IMR-90 (cell line): ENCODE data around the gene H1-8. TPM values are rescaled to one million over a fixed set of nuclear protein-coding genes. Genes with fewer than 3 reads are reported as not detected.

Experiments used
- ATAC-seq: fragments of 200-7000 bp; cut with Tn5 transposase; 2 replicates; pipeline ENCODE4 v1.9.1; 2020; ENCODE audit warnings: low read depth, mild to moderate bottlenecking, moderate library complexity
- BruUV-seq: library from RNA; stranded (reverse); fragments of 400-500 nt; replicated peaks from 2 replicates; lab custom pipeline; 2021; lab: Mats Ljungman, UMichigan
- CTCF ChIA-PET: fragments of 300-600 bp; formaldehyde crosslinking; extraction: SDS; loops from one replicate; lab custom pipeline; 2021; ENCODE audit warnings: antibody characterized with exemption; lab: Yijun Ruan, JAX
- POLR2A ChIA-PET: fragments of 300-600 bp; sonication (Branson Sonifier 250); formaldehyde crosslinking; loops from one replicate; lab custom pipeline; 2022; ENCODE audit warnings: antibody characterized with exemption; ENCODE audit not compliant: unreplicated experiment; lab: Charles Lee
- DNase-seq: peaks from one replicate; pipeline ENCODE4 v3.0.0; 2013
- H2AFZ ChIP-seq: replicated peaks from 2 replicates; pipeline ENCODE3; 2013; ENCODE audit warnings: low read length, mild to moderate bottlenecking; ENCODE audit not compliant: poor library complexity
- H2AK5ac ChIP-seq: 2 replicates; pipeline ENCODE4 v1.6.1; 2013; ENCODE audit warnings: low read depth, low read length, inconsistent platforms
- H2AK9ac ChIP-seq: replicated peaks from 2 replicates; pipeline ENCODE3; 2013; ENCODE audit warnings: mild to moderate bottlenecking, low read depth, low read length, moderate library complexity; ENCODE audit not compliant: poor library complexity
- H2BK120ac ChIP-seq: 2 replicates; pipeline ENCODE4 v1.6.1; 2013; ENCODE audit warnings: low read depth, low read length, inconsistent platforms
- H2BK15ac ChIP-seq: 3 replicates; pipeline ENCODE4 v1.6.1; 2013; ENCODE audit warnings: low read depth, low read length, inconsistent platforms
- H2BK20ac ChIP-seq: 2 replicates; pipeline ENCODE4 v1.6.1; 2013; ENCODE audit warnings: low read depth, mild to moderate bottlenecking, inconsistent platforms, low read length, moderate library complexity
- H2BK5ac ChIP-seq: 2 replicates; pipeline ENCODE4 v1.6.1; 2013; ENCODE audit warnings: mild to moderate bottlenecking, low read depth, low read length, inconsistent platforms; ENCODE audit not compliant: poor library complexity, severe bottlenecking
- H3K14ac ChIP-seq: replicated peaks from 2 replicates; pipeline ENCODE4 v1.6.1; 2013; ENCODE audit warnings: low read depth, low read length, inconsistent platforms
- H3K18ac ChIP-seq: 2 replicates; pipeline ENCODE4 v1.6.1; 2013; ENCODE audit warnings: low read depth, low read length, control low read depth
- H3K23ac ChIP-seq: 2 replicates; pipeline ENCODE4 v1.6.1; 2013; ENCODE audit warnings: low read depth, low read length, inconsistent platforms
- H3K27ac ChIP-seq: 2 replicates; pipeline ENCODE4 v1.5.1; 2013; ENCODE audit warnings: mild to moderate bottlenecking, control low read depth, low read length; ENCODE audit not compliant: insufficient read depth
- H3K27me3 ChIP-seq: 2 replicates; pipeline ENCODE4 v1.6.1; 2013; ENCODE audit warnings: low read length; ENCODE audit not compliant: control insufficient read depth, insufficient read depth
- H3K36me3 ChIP-seq: 2 replicates; pipeline ENCODE4 v1.6.1; 2013; ENCODE audit warnings: low read length, mixed read lengths; ENCODE audit not compliant: control insufficient read depth, insufficient read depth
- H3K4ac ChIP-seq: 2 replicates; pipeline ENCODE4 v1.6.1; 2013; ENCODE audit warnings: low read depth, low read length, inconsistent platforms
- H3K4me1 ChIP-seq: 2 replicates; pipeline ENCODE4 v1.6.1; 2013; ENCODE audit warnings: low read length, mixed read lengths; ENCODE audit not compliant: control insufficient read depth, insufficient read depth
- H3K4me2 ChIP-seq: 2 replicates; pipeline ENCODE4 v1.6.1; 2013; ENCODE audit warnings: low read depth, mild to moderate bottlenecking, control low read depth, low read length, moderate library complexity
- H3K4me3 ChIP-seq: 2 replicates; pipeline ENCODE4 v1.5.1; 2013; ENCODE audit warnings: low read depth, mild to moderate bottlenecking, control low read depth, low read length, moderate library complexity; ENCODE audit not compliant: insufficient read depth
- H3K56ac ChIP-seq: 2 replicates; pipeline ENCODE4 v1.6.1; 2013; ENCODE audit warnings: low read length, inconsistent platforms; ENCODE audit not compliant: insufficient read depth; ENCODE audit errors: extremely low read depth
- H3K79me1 ChIP-seq, 2 experiments: 2 replicates each; pipeline ENCODE4 v1.6.1; 2013; ENCODE audit warnings: low read length in 2 of 2, inconsistent platforms in 1 of 2, low read depth in 1 of 2
- H3K9ac ChIP-seq: 2 replicates; pipeline ENCODE4 v1.6.1; 2013; ENCODE audit warnings: low read depth, low read length, control low read depth
- H3K9me1 ChIP-seq: 2 replicates; pipeline ENCODE4 v1.6.1; 2013; ENCODE audit warnings: low read length, inconsistent platforms; ENCODE audit not compliant: insufficient read depth
- H3K9me3 ChIP-seq: 2 replicates; pipeline ENCODE4 v1.6.1; 2013; ENCODE audit warnings: low read length; ENCODE audit not compliant: control insufficient read depth, insufficient read depth
- H4K20me1 ChIP-seq: 2 replicates; pipeline ENCODE4 v1.6.1; 2013; ENCODE audit warnings: low read length, inconsistent platforms; ENCODE audit not compliant: insufficient read depth
- H4K5ac ChIP-seq: 2 replicates; pipeline ENCODE4 v1.6.1; 2013; ENCODE audit warnings: mild to moderate bottlenecking, low read depth, low read length, control low read depth
- H4K8ac ChIP-seq, 2 experiments: 2 replicates each; pipeline ENCODE4 v1.6.1; 2013; ENCODE audit warnings: low read depth in 2 of 2, low read length in 2 of 2, control low read depth in 1 of 2, inconsistent platforms in 1 of 2
- H4K91ac ChIP-seq: 2 replicates; pipeline ENCODE4 v1.6.1; 2013; ENCODE audit warnings: low read depth, low read length, inconsistent platforms; ENCODE audit not compliant: insufficient read depth
- CHD1 ChIP-seq: IDR thresholded peaks from 2 replicates; pipeline ENCODE4 v1.6.1; 2012; ENCODE audit warnings: low read depth, low read length, improper control_type of control experiment
- MAZ ChIP-seq: IDR thresholded peaks from 2 replicates; pipeline ENCODE4 v1.6.1; 2012; ENCODE audit warnings: low read depth, mild to moderate bottlenecking, low read length, improper control_type of control experiment, moderate library complexity, borderline replicate concordance
- RAD21 ChIP-seq: IDR thresholded peaks from 2 replicates; pipeline ENCODE4 v1.6.1; 2012; ENCODE audit warnings: low read length, improper control_type of control experiment
- WGBS, 2 experiments: methylation state at CpG; one replicate each; pipeline versions ENCODE4 v1.1.5 to v1.1.7; 2013; ENCODE audit warnings: missing lambda C conversion rate in 2 of 2; ENCODE audit not compliant: insufficient read length in 1 of 2; ENCODE audit errors: extremely low coverage in 2 of 2; 5-methylcytosine and 5-hydroxymethylcytosine counted together
- dilution Hi-C: fragments of 300-500 bp; cut with HindIII; formaldehyde crosslinking; loops from one replicate; pipeline ENCODE4 v1.14.3; 2018; ENCODE audit warnings: low sequenced_read_pairs; ENCODE audit not compliant: unreplicated experiment
- in situ Hi-C: fragments of 300-500 bp; cut with MboI; formaldehyde crosslinking; loops from 3 replicates; pipeline ENCODE4 v1.14.3; 2019; ENCODE audit warnings: low sequenced_read_pairs, inconsistent platforms, mixed read lengths
- intact Hi-C: fragments of 100-400 bp; cut with micrococcal nuclease; formaldehyde crosslinking; loops from 2 replicates; pipeline ENCODE4 v1.10.0; 2022
- polyA plus RNA-seq, 3 experiments: library from polyadenylated mRNA; depleted of rRNA; stranded (reverse); fragments of >200 nt; gene quantifications; 2 replicates each; pipeline ENCODE4 v1.2.3, GENCODE V29; 2012; ENCODE audit warnings: low replicate concordance in 1 of 3
- total RNA-seq: library from RNA; depleted of rRNA; stranded (reverse); fragments of >200 nt; gene quantifications from 2 replicates; pipeline ENCODE4 v1.2.3, GENCODE V29; 2012

Gene H1-8
- total and polyA plus RNA-seq, 2 of the 4 experiments (the other 2 are of a cell fraction) = not detected

DNA sequence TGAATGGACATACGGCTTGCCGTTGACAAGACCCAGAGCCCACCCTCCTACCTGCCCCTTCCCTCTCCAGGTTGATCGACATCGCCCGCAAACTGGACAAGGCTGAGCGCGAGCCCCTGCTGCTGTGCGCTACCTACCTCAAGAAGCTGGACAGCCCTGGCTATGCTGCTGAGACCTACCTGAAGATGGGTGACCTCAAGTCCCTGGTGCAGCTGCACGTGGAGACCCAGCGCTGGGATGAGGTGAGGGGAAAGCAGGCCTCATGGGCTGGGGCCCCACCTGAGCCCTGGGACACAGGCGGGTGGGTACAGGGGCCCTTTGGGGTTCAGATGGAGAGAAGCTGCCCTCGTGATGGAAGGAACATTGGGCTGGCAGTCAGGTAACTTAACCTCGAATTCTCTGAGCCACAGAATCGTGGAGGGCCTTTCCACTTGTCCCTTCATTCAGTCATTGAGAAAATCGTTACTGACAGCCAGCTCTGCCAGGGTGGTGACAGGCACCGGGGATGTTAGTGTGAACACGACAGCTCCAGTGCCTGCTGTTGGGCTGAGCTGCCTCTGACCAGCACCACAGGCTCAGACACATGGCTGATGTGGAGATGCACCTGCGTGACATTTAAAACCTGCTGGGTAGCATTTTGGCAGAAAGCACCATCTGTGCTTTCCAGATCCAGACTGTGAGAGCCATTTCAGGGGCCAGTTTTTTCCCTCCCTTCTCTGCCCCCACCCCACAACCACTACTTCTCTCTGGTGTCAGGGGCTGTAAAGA, 40.1 kb upstream of the H1-8 start:
- no peak overlapping the region for H2AK5ac ChIP-seq
- no peak overlapping the region for H3K4ac ChIP-seq
- no peak overlapping the region for H3K27ac ChIP-seq
- DNase-seq = no peak
- H4K8ac ChIP-seq = no peak overlapping the region
- no peak overlapping the region for H2BK120ac ChIP-seq
- H2AK9ac ChIP-seq = no peak overlapping the region
- no peak overlapping the region for H2BK20ac ChIP-seq
- H4K20me1 ChIP-seq = no peaks in the 10 kb centered on the region
- H4K5ac ChIP-seq = no peak overlapping the region
- peaks cover 13% of the 10 kb centered on the region for H3K4me1 ChIP-seq
- H3K4me2 ChIP-seq = no peak overlapping the region
- H2BK5ac ChIP-seq = no peak overlapping the region
- 95% methylated on average over 11 of the region's 18 CpGs; no CpG with 5 or more reads in 1 of the 2 experiments for WGBS, 2 experiments
- TF ChIP-seq RAD21 = no peak
- TF ChIP-seq MAZ = no peak
- TF ChIP-seq CHD1 = no peak
- H3K23ac ChIP-seq = no peak overlapping the region
- H2BK15ac ChIP-seq = no peak overlapping the region
- no peak overlapping the region for H2AFZ ChIP-seq
- H3K9ac ChIP-seq = no peak overlapping the region
- in situ Hi-C loops = no loop called here
- ChIA-PET POLR2A (no interaction called here), CTCF (no interaction called here)
- BruUV-seq = no TSS peak
- no peak overlapping the region for H3K14ac ChIP-seq
- dilution Hi-C loops = no loop called here
- H3K79me1 ChIP-seq = no peaks in the 10 kb centered on the region
- no peaks in the 10 kb centered on the region for H3K27me3 ChIP-seq
- H3K9me1 ChIP-seq = peaks cover 12% of the 10 kb centered on the region; the same call in 1 of the 2 replicates
- no peak for ATAC-seq
- H3K36me3 ChIP-seq = peaks cover 9% of the 10 kb centered on the region
- no peak overlapping the region for H3K18ac ChIP-seq
- intact Hi-C loops = no loop called here
- no peak overlapping the region for H4K91ac ChIP-seq
- no peaks in the 10 kb centered on the region for H3K9me3 ChIP-seq
- H3K56ac ChIP-seq = no peak overlapping the region
- H3K4me3 ChIP-seq = no peak overlapping the region
